GM20000 (cell line): ENCODE data around the gene FAM120A.

ENCODE experiments used
- DNase-seq: peaks from one replicate; pipeline ENCODE4 v3.0.0; 2012; ENCODE audit warnings: low spot score
- CTCF ChIP-seq: IDR thresholded peaks from 2 replicates; pipeline ENCODE4 v1.5.1; 2012; ENCODE audit warnings: mild to moderate bottlenecking, control low read depth; ENCODE audit errors: extremely low read depth, missing control alignments

Gene FAM120A

GRCh38 chr9:93596399-93596798 lies 144.9 kb downstream of the FAM120A start:
- no peak for DNase-seq
- TF ChIP-seq CTCF: no peak

- no peak for TF ChIP-seq CTCF
- DNase-seq: no peak
These were observed 145.7 kb downstream of the FAM120A start for GRCh38 chr9:93597142-93597706.

- TF ChIP-seq CTCF: no peak
- no peak for DNase-seq
These were observed 146.6 kb downstream of the FAM120A start for GRCh38 chr9:93597871-93598646.

- no peak for TF ChIP-seq CTCF
- DNase-seq: no peak
These were observed 147.3 kb downstream of the FAM120A start for GRCh38 chr9:93598647-93599241.

GRCh38 chr9:93599571-93600403 lies 148.3 kb downstream of the FAM120A start:
- DNase-seq: no peak
- TF ChIP-seq CTCF: no peak

- no peak for TF ChIP-seq CTCF
- no peak for DNase-seq
These were observed 149.0 kb downstream of the FAM120A start for GRCh38 chr9:93600504-93600903.

- no peak for TF ChIP-seq CTCF
- DNase-seq: no peak
These were observed 149.6 kb downstream of the FAM120A start for GRCh38 chr9:93601063-93601462.
